IMR-90 (cell line): ENCODE data around the gene KRTAP5-7. TPM values are rescaled to one million over a fixed set of nuclear protein-coding genes. Genes with fewer than 3 reads are reported as not detected.

ENCODE experiments used
- ATAC-seq: fragments of 200-7000 bp; cut with Tn5 transposase; 2 replicates; pipeline ENCODE4 v1.9.1; 2020; ENCODE audit warnings: low read depth, mild to moderate bottlenecking, moderate library complexity
- BruUV-seq: library from RNA; stranded (reverse); fragments of 400-500 nt; replicated peaks from 2 replicates; lab custom pipeline; 2021; lab: Mats Ljungman, UMichigan
- CTCF ChIA-PET: fragments of 300-600 bp; formaldehyde crosslinking; extraction: SDS; loops from one replicate; lab custom pipeline; 2021; ENCODE audit warnings: antibody characterized with exemption; lab: Yijun Ruan, JAX
- POLR2A ChIA-PET: fragments of 300-600 bp; sonication (Branson Sonifier 250); formaldehyde crosslinking; loops from one replicate; lab custom pipeline; 2022; ENCODE audit warnings: antibody characterized with exemption; ENCODE audit not compliant: unreplicated experiment; lab: Charles Lee
- DNase-seq: peaks from one replicate; pipeline ENCODE4 v3.0.0; 2013
- H2AFZ ChIP-seq: replicated peaks from 2 replicates; pipeline ENCODE3; 2013; ENCODE audit warnings: low read length, mild to moderate bottlenecking; ENCODE audit not compliant: poor library complexity
- H2AK5ac ChIP-seq: 2 replicates; pipeline ENCODE4 v1.6.1; 2013; ENCODE audit warnings: low read depth, low read length, inconsistent platforms
- H2AK9ac ChIP-seq: replicated peaks from 2 replicates; pipeline ENCODE3; 2013; ENCODE audit warnings: mild to moderate bottlenecking, low read depth, low read length, moderate library complexity; ENCODE audit not compliant: poor library complexity
- H2BK120ac ChIP-seq: 2 replicates; pipeline ENCODE4 v1.6.1; 2013; ENCODE audit warnings: low read depth, low read length, inconsistent platforms
- H2BK15ac ChIP-seq: 3 replicates; pipeline ENCODE4 v1.6.1; 2013; ENCODE audit warnings: low read depth, low read length, inconsistent platforms
- H2BK20ac ChIP-seq: 2 replicates; pipeline ENCODE4 v1.6.1; 2013; ENCODE audit warnings: low read depth, mild to moderate bottlenecking, inconsistent platforms, low read length, moderate library complexity
- H2BK5ac ChIP-seq: 2 replicates; pipeline ENCODE4 v1.6.1; 2013; ENCODE audit warnings: mild to moderate bottlenecking, low read depth, low read length, inconsistent platforms; ENCODE audit not compliant: poor library complexity, severe bottlenecking
- H3K14ac ChIP-seq: replicated peaks from 2 replicates; pipeline ENCODE4 v1.6.1; 2013; ENCODE audit warnings: low read depth, low read length, inconsistent platforms
- H3K18ac ChIP-seq: 2 replicates; pipeline ENCODE4 v1.6.1; 2013; ENCODE audit warnings: low read depth, low read length, control low read depth
- H3K23ac ChIP-seq: 2 replicates; pipeline ENCODE4 v1.6.1; 2013; ENCODE audit warnings: low read depth, low read length, inconsistent platforms
- H3K27ac ChIP-seq: 2 replicates; pipeline ENCODE4 v1.5.1; 2013; ENCODE audit warnings: mild to moderate bottlenecking, control low read depth, low read length; ENCODE audit not compliant: insufficient read depth
- H3K27me3 ChIP-seq: 2 replicates; pipeline ENCODE4 v1.6.1; 2013; ENCODE audit warnings: low read length; ENCODE audit not compliant: control insufficient read depth, insufficient read depth
- H3K36me3 ChIP-seq: 2 replicates; pipeline ENCODE4 v1.6.1; 2013; ENCODE audit warnings: low read length, mixed read lengths; ENCODE audit not compliant: control insufficient read depth, insufficient read depth
- H3K4ac ChIP-seq: 2 replicates; pipeline ENCODE4 v1.6.1; 2013; ENCODE audit warnings: low read depth, low read length, inconsistent platforms
- H3K4me1 ChIP-seq: 2 replicates; pipeline ENCODE4 v1.6.1; 2013; ENCODE audit warnings: low read length, mixed read lengths; ENCODE audit not compliant: control insufficient read depth, insufficient read depth
- H3K4me2 ChIP-seq: 2 replicates; pipeline ENCODE4 v1.6.1; 2013; ENCODE audit warnings: low read depth, mild to moderate bottlenecking, control low read depth, low read length, moderate library complexity
- H3K4me3 ChIP-seq: 2 replicates; pipeline ENCODE4 v1.5.1; 2013; ENCODE audit warnings: low read depth, mild to moderate bottlenecking, control low read depth, low read length, moderate library complexity; ENCODE audit not compliant: insufficient read depth
- H3K56ac ChIP-seq: 2 replicates; pipeline ENCODE4 v1.6.1; 2013; ENCODE audit warnings: low read length, inconsistent platforms; ENCODE audit not compliant: insufficient read depth; ENCODE audit errors: extremely low read depth
- H3K79me1 ChIP-seq, 2 experiments: 2 replicates each; pipeline ENCODE4 v1.6.1; 2013; ENCODE audit warnings: low read length in 2 of 2, inconsistent platforms in 1 of 2, low read depth in 1 of 2
- H3K9ac ChIP-seq: 2 replicates; pipeline ENCODE4 v1.6.1; 2013; ENCODE audit warnings: low read depth, low read length, control low read depth
- H3K9me1 ChIP-seq: 2 replicates; pipeline ENCODE4 v1.6.1; 2013; ENCODE audit warnings: low read length, inconsistent platforms; ENCODE audit not compliant: insufficient read depth
- H3K9me3 ChIP-seq: 2 replicates; pipeline ENCODE4 v1.6.1; 2013; ENCODE audit warnings: low read length; ENCODE audit not compliant: control insufficient read depth, insufficient read depth
- H4K20me1 ChIP-seq: 2 replicates; pipeline ENCODE4 v1.6.1; 2013; ENCODE audit warnings: low read length, inconsistent platforms; ENCODE audit not compliant: insufficient read depth
- H4K5ac ChIP-seq: 2 replicates; pipeline ENCODE4 v1.6.1; 2013; ENCODE audit warnings: mild to moderate bottlenecking, low read depth, low read length, control low read depth
- H4K8ac ChIP-seq, 2 experiments: 2 replicates each; pipeline ENCODE4 v1.6.1; 2013; ENCODE audit warnings: low read depth in 2 of 2, low read length in 2 of 2, control low read depth in 1 of 2, inconsistent platforms in 1 of 2
- H4K91ac ChIP-seq: 2 replicates; pipeline ENCODE4 v1.6.1; 2013; ENCODE audit warnings: low read depth, low read length, inconsistent platforms; ENCODE audit not compliant: insufficient read depth
- BHLHE40 ChIP-seq: fragments of 150-350 bp; IDR thresholded peaks from 2 replicates; pipeline ENCODE4 v1.6.1; 2016; ENCODE audit warnings: mild to moderate bottlenecking, low read depth, low read length
- CEBPB ChIP-seq: IDR thresholded peaks from 2 replicates; pipeline ENCODE4 v1.6.1; 2012; ENCODE audit warnings: low read depth, low read length, improper control_type of control experiment
- FOS ChIP-seq: fragments of 150-350 bp; IDR thresholded peaks from 2 replicates; pipeline ENCODE4 v1.6.1; 2016; ENCODE audit warnings: low read depth, low read length
- MAFK ChIP-seq: IDR thresholded peaks from 2 replicates; pipeline ENCODE4 v1.6.1; 2012; ENCODE audit warnings: low read depth, low read length, improper control_type of control experiment
- MAZ ChIP-seq: IDR thresholded peaks from 2 replicates; pipeline ENCODE4 v1.6.1; 2012; ENCODE audit warnings: low read depth, mild to moderate bottlenecking, low read length, improper control_type of control experiment, moderate library complexity, borderline replicate concordance
- MXI1 ChIP-seq: IDR thresholded peaks from 2 replicates; pipeline ENCODE4 v1.6.1; 2012; ENCODE audit warnings: low read depth, mild to moderate bottlenecking, low read length, moderate library complexity, borderline replicate concordance
- POLR2A ChIP-seq: IDR thresholded peaks from 2 replicates; pipeline ENCODE4 v1.6.1; 2012; ENCODE audit warnings: mild to moderate bottlenecking, low read depth, low read length
- RAD21 ChIP-seq: IDR thresholded peaks from 2 replicates; pipeline ENCODE4 v1.6.1; 2012; ENCODE audit warnings: low read length, improper control_type of control experiment
- RFX5 ChIP-seq: IDR thresholded peaks from 2 replicates; pipeline ENCODE4 v1.8.0; 2012; ENCODE audit warnings: low read depth, mild to moderate bottlenecking, low read length, moderate library complexity
- SMC3 ChIP-seq: fragments of 150-350 bp; IDR thresholded peaks from 2 replicates; pipeline ENCODE4 v1.6.1; 2016; ENCODE audit warnings: low read depth, mild to moderate bottlenecking, antibody characterized with exemption, low read length, moderate library complexity
- WGBS, 2 experiments: methylation state at CpG; one replicate each; pipeline versions ENCODE4 v1.1.5 to v1.1.7; 2013; ENCODE audit warnings: missing lambda C conversion rate in 2 of 2; ENCODE audit not compliant: insufficient read length in 1 of 2; ENCODE audit errors: extremely low coverage in 2 of 2; 5-methylcytosine and 5-hydroxymethylcytosine counted together
- dilution Hi-C: fragments of 300-500 bp; cut with HindIII; formaldehyde crosslinking; loops from one replicate; pipeline ENCODE4 v1.14.3; 2018; ENCODE audit warnings: low sequenced_read_pairs; ENCODE audit not compliant: unreplicated experiment
- in situ Hi-C: fragments of 300-500 bp; cut with MboI; formaldehyde crosslinking; loops from 3 replicates; pipeline ENCODE4 v1.14.3; 2019; ENCODE audit warnings: low sequenced_read_pairs, inconsistent platforms, mixed read lengths
- intact Hi-C: fragments of 100-400 bp; cut with micrococcal nuclease; formaldehyde crosslinking; loops from 2 replicates; pipeline ENCODE4 v1.10.0; 2022
- polyA plus RNA-seq, 3 experiments: library from polyadenylated mRNA; depleted of rRNA; stranded (reverse); fragments of >200 nt; gene quantifications; 2 replicates each; pipeline ENCODE4 v1.2.3, GENCODE V29; 2012; ENCODE audit warnings: low replicate concordance in 1 of 3
- total RNA-seq: library from RNA; depleted of rRNA; stranded (reverse); fragments of >200 nt; gene quantifications from 2 replicates; pipeline ENCODE4 v1.2.3, GENCODE V29; 2012
- TF ChIP-seq, protein P1 (sequence below): fragments of 150-350 bp; IDR thresholded peaks from 2 replicates; pipeline ENCODE4 v1.6.1; 2016; ENCODE audit warnings: low read depth, mild to moderate bottlenecking, low read length, moderate library complexity, borderline replicate concordance
- TF ChIP-seq, protein P2 (sequence below): conservative IDR thresholded peaks from 2 replicates; pipeline ENCODE4 v1.5.1; 2012; ENCODE audit warnings: mild to moderate bottlenecking, low read depth, low read length, improper control_type of control experiment

The KRTAP5-7 gene
- total and polyA plus RNA-seq, 2 of the 4 experiments (the other 2 are of a cell fraction): not detected

DNA sequence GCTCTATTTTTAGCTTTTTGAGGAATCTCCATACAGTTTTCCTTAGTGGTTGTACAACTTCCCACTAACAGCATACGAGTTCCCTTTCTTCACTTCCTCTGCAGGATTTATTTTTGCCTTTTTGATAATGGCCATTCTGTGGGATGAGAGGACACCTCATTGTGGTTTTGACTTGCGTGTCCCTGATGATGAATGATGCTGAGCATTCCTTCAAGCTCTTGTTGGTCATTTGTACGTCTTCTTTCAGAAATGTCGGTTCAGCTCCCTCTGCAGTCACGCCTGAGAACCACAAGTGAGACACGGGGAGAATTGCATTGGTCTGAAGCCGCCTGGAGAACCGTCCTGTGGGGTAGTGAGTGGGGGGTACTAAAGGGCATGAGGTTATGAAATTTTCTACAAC, 36.3 kb downstream of the KRTAP5-7 start:
- 13% methylated on average over 7 of the region's 8 CpGs; no CpG with 5 or more reads in 1 of the 2 experiments for whole genome bisulfite sequencing, 2 experiments
- no peak overlapping the region for H2BK20ac ChIP-seq
- no peak overlapping the region for H3K18ac ChIP-seq
- ChIA-PET POLR2A (no interaction called here), CTCF (interaction anchor here (0.7 to 0.8 kb wide), 2 partner anchors 8 to 9 kb away, joined by 3 to 4 read pairs; no protein-coding TSS in a partner anchor)
- H3K9ac ChIP-seq: no peak overlapping the region
- dilution Hi-C loops (no loop called here), in situ Hi-C loops (no loop called here), intact Hi-C loops (loop anchor here (1.0 kb wide), 1 partner anchor 37 kb away; no protein-coding TSS in a partner anchor)
- H3K36me3 ChIP-seq: no peaks in the 10 kb centered on the region
- H3K23ac ChIP-seq: no peak overlapping the region
- no peaks in the 10 kb centered on the region for H3K9me3 ChIP-seq
- no peak overlapping the region for H3K4ac ChIP-seq
- ATAC-seq (peak; percentile 80), DNase-seq (peak; percentile 62)
- peaks cover 12% of the 10 kb centered on the region for H3K27me3 ChIP-seq
- no peak overlapping the region for H4K91ac ChIP-seq
- no peak overlapping the region for H2AFZ ChIP-seq
- H3K4me2 ChIP-seq: no peak overlapping the region
- no peak overlapping the region for H3K56ac ChIP-seq
- H2BK5ac ChIP-seq: no peak overlapping the region
- TF ChIP-seq FOS: no peak
- TF ChIP-seq MXI1: no peak
- no peak for TF ChIP-seq MAFK
- TF ChIP-seq, protein P1, sequence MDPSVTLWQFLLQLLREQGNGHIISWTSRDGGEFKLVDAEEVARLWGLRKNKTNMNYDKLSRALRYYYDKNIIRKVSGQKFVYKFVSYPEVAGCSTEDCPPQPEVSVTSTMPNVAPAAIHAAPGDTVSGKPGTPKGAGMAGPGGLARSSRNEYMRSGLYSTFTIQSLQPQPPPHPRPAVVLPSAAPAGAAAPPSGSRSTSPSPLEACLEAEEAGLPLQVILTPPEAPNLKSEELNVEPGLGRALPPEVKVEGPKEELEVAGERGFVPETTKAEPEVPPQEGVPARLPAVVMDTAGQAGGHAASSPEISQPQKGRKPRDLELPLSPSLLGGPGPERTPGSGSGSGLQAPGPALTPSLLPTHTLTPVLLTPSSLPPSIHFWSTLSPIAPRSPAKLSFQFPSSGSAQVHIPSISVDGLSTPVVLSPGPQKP: no peak
- no peak for TF ChIP-seq CEBPB
- no peak for TF ChIP-seq POLR2A
- TF ChIP-seq RAD21: peak; percentile 42
- TF ChIP-seq SMC3: no peak
- no peak for TF ChIP-seq BHLHE40
- TF ChIP-seq RFX5: no peak
- TF ChIP-seq, protein P2, sequence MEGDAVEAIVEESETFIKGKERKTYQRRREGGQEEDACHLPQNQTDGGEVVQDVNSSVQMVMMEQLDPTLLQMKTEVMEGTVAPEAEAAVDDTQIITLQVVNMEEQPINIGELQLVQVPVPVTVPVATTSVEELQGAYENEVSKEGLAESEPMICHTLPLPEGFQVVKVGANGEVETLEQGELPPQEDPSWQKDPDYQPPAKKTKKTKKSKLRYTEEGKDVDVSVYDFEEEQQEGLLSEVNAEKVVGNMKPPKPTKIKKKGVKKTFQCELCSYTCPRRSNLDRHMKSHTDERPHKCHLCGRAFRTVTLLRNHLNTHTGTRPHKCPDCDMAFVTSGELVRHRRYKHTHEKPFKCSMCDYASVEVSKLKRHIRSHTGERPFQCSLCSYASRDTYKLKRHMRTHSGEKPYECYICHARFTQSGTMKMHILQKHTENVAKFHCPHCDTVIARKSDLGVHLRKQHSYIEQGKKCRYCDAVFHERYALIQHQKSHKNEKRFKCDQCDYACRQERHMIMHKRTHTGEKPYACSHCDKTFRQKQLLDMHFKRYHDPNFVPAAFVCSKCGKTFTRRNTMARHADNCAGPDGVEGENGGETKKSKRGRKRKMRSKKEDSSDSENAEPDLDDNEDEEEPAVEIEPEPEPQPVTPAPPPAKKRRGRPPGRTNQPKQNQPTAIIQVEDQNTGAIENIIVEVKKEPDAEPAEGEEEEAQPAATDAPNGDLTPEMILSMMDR: peak; percentile 40
- no peak for TF ChIP-seq MAZ
- H4K8ac ChIP-seq: no peak overlapping the region
- no peaks in the 10 kb centered on the region for H3K9me1 ChIP-seq
- no peaks in the 10 kb centered on the region for H3K4me1 ChIP-seq
- no peak overlapping the region for H3K14ac ChIP-seq
- no peak overlapping the region for H4K5ac ChIP-seq
- no peak overlapping the region for H2AK5ac ChIP-seq
- H2AK9ac ChIP-seq: no peak overlapping the region
- BruUV-seq: no TSS peak
- no peaks in the 10 kb centered on the region for H3K79me1 ChIP-seq
- no peaks in the 10 kb centered on the region for H4K20me1 ChIP-seq
- no peak overlapping the region for H2BK120ac ChIP-seq
- no peak overlapping the region for H2BK15ac ChIP-seq
- no peak overlapping the region for H3K27ac ChIP-seq
- no peak overlapping the region for H3K4me3 ChIP-seq
